ENCODE measurements around the gene PRPF19. TPM values are rescaled to one million over a fixed set of nuclear protein-coding genes. Genes with fewer than 3 reads are reported as not detected.

PRPF19 gene
- total RNA-seq, 1 experiment from 2014 or later = 116 TPM

DNA sequence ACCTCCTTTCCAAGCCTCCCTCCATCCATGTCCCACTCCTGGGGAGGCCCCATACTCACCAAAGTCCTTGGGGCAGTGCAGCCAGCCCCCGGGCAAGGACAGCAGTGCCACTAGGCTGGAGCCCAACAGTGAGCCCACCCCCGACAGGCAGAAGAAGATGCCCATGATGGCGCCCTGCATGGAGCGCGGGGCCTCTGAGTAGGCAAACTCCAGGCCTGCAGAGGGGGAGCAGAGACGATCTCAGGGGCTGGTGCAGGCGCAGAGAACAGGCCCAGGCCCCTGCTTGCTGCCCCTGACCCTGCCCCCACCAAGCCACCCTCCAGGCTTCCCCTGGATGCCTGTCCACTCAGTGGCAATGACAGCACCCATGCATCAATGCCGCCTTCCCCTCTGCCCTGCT lies 31.4 kb upstream of the PRPF19 start (continued):
- TF ChIP-seq ZNF138 (CRISPR knock-in tag; conservative IDR thresholded peaks at IDR 0.05) (no peak), USF1 (CRISPR knock-in tag; IDR thresholded peaks at IDR 0.05) (no peak), FOXK1 (CRISPR knock-in tag; IDR thresholded peaks at IDR 0.05) (no peak), ETV6 (CRISPR knock-in tag; IDR thresholded peaks at IDR 0.05) (no peak), ATF2 (CRISPR knock-in tag; IDR thresholded peaks at IDR 0.05; ENCODE audit: borderline replicate concordance, low read depth) (no peak), CREB1 (CRISPR knock-in tag; IDR thresholded peaks at IDR 0.05) (no peak), ZNF219 (CRISPR knock-in tag; IDR thresholded peaks at IDR 0.05; ENCODE audit: borderline replicate concordance) (no peak)
- TF ChIP-seq, protein P1, sequence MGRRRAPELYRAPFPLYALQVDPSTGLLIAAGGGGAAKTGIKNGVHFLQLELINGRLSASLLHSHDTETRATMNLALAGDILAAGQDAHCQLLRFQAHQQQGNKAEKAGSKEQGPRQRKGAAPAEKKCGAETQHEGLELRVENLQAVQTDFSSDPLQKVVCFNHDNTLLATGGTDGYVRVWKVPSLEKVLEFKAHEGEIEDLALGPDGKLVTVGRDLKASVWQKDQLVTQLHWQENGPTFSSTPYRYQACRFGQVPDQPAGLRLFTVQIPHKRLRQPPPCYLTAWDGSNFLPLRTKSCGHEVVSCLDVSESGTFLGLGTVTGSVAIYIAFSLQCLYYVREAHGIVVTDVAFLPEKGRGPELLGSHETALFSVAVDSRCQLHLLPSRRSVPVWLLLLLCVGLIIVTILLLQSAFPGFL (CRISPR knock-in tag; IDR thresholded peaks at IDR 0.05; ENCODE audit: borderline replicate concordance) = no peak
- TF ChIP-seq, protein P2, sequence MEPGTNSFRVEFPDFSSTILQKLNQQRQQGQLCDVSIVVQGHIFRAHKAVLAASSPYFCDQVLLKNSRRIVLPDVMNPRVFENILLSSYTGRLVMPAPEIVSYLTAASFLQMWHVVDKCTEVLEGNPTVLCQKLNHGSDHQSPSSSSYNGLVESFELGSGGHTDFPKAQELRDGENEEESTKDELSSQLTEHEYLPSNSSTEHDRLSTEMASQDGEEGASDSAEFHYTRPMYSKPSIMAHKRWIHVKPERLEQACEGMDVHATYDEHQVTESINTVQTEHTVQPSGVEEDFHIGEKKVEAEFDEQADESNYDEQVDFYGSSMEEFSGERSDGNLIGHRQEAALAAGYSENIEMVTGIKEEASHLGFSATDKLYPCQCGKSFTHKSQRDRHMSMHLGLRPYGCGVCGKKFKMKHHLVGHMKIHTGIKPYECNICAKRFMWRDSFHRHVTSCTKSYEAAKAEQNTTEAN (CRISPR knock-in tag; IDR thresholded peaks at IDR 0.05) = no peak

DNA sequence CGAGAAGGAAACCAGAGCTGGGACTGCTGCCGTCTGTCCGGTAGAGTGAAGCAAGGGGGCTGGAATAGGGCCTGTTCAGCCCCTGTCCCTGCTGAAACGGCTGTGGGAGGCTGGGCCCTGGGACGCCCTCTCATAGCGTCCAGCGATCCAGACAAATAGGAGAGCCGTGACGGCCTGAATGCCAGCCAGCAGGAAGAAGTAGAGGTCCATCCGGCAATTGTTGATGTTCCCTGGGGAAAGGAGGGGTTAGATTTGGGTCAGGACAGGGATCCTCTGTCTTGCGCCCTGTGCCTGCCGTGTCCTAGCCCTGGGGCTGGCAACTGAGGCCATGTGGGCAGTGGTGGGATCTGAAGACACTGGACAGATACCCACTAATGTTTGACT lies 30.8 kb upstream of the PRPF19 start:
- ATAC-seq = no peak
- Mint-ChIP-seq H3K27ac (no peak overlapping the region), H3K36me3 (peaks cover 6% of the 10 kb centered on the region), H3K27me3 (ENCODE audit: low read depth) (no peaks in the 10 kb centered on the region), H3K9me3 (no peaks in the 10 kb centered on the region), H3K4me3 (no peak overlapping the region), H3K4me1 (no peaks in the 10 kb centered on the region)
- POLR2A ChIA-PET = interaction anchor here (0.6 kb wide), 1 partner anchor 69 kb away, joined by 4 read pairs; no protein-coding TSS in a partner anchor
- DNase-seq (ENCODE audit: low spot score) = no peak
- CTCF ChIA-PET = interaction anchor here (1.0 kb wide), 1 partner anchor 38 kb away, joined by 3 read pairs; no protein-coding TSS in a partner anchor
- TF ChIP-seq CBFB (CRISPR knock-in tag; IDR thresholded peaks at IDR 0.05; ENCODE audit: low read depth) = no peak
- TF ChIP-seq NFATC4 (CRISPR knock-in tag; IDR thresholded peaks at IDR 0.05) = no peak
- TF ChIP-seq, protein P3, sequence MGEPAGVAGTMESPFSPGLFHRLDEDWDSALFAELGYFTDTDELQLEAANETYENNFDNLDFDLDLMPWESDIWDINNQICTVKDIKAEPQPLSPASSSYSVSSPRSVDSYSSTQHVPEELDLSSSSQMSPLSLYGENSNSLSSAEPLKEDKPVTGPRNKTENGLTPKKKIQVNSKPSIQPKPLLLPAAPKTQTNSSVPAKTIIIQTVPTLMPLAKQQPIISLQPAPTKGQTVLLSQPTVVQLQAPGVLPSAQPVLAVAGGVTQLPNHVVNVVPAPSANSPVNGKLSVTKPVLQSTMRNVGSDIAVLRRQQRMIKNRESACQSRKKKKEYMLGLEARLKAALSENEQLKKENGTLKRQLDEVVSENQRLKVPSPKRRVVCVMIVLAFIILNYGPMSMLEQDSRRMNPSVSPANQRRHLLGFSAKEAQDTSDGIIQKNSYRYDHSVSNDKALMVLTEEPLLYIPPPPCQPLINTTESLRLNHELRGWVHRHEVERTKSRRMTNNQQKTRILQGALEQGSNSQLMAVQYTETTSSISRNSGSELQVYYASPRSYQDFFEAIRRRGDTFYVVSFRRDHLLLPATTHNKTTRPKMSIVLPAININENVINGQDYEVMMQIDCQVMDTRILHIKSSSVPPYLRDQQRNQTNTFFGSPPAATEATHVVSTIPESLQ (CRISPR knock-in tag; IDR thresholded peaks at IDR 0.05) = no peak
- no peak for TF ChIP-seq USF1 (CRISPR knock-in tag; IDR thresholded peaks at IDR 0.05)
- TF ChIP-seq E2F1 (CRISPR knock-in tag; IDR thresholded peaks at IDR 0.05) = no peak
- TF ChIP-seq, protein P4, sequence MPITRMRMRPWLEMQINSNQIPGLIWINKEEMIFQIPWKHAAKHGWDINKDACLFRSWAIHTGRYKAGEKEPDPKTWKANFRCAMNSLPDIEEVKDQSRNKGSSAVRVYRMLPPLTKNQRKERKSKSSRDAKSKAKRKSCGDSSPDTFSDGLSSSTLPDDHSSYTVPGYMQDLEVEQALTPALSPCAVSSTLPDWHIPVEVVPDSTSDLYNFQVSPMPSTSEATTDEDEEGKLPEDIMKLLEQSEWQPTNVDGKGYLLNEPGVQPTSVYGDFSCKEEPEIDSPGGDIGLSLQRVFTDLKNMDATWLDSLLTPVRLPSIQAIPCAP (CRISPR knock-in tag; IDR thresholded peaks at IDR 0.05) = no peak
- TF ChIP-seq ZNF532 (CRISPR knock-in tag; IDR thresholded peaks at IDR 0.05; ENCODE audit: borderline replicate concordance) = no peak
- no peak for TF ChIP-seq GABPB1 (CRISPR knock-in tag; IDR thresholded peaks at IDR 0.05)
- TF ChIP-seq FOXP1 (CRISPR knock-in tag; IDR thresholded peaks at IDR 0.05; ENCODE audit: borderline replicate concordance) = no peak
- no peak for TF ChIP-seq ZNF396 (CRISPR knock-in tag; IDR thresholded peaks at IDR 0.05; ENCODE audit: borderline replicate concordance)
- TF ChIP-seq HMGA2 (CRISPR knock-in tag; IDR thresholded peaks at IDR 0.05) = no peak
- TF ChIP-seq NFYB (CRISPR knock-in tag; conservative IDR thresholded peaks at IDR 0.05; ENCODE audit: low read depth) = no peak
- no peak for TF ChIP-seq ERG (CRISPR knock-in tag; IDR thresholded peaks at IDR 0.05)
